DMS114 treated with DMSO at 0.1 percent for 48 hours (cell line): Measurements from ENCODE around the gene ABCE1.

Experiments used
- DNase-seq: peaks from one replicate; lab custom pipeline; 2025; ENCODE audit not compliant: unreplicated experiment; lab: John Stamatoyannopoulos, UW

ABCE1 gene

GRCh38 chr4:145097821-145098674 lies at the start of gene ABCE1, which contains the start of gene ANAPC10:
ABCE1 (plus strand) TSS chr4:145098311; CDS start chr4:145104413, 6,102 bp downstream.
ANAPC10 (minus strand) TSS chr4:145098196; CDS start chr4:145096099, 2,097 bp downstream.
- DNase-seq: peak; percentile 85

DNA sequence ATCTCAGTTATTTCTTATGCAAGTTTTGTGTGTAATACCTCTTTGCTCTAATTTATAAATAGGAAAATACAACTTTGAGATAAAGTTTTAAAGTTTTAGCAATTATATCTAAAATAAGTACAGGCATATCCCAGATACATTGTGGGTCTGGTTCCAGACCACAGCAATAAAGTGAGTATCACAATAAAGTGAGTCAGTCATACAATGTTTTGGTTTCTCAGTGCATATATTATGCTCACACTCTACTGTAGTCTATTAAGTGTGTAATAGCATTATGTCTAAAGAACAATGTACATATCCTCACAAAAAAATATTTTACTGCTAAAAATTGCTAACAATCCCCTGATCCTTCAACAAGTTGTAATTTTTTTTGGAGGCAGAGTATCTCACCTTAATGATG lies 49.3 kb upstream of the ABCE1 start:
- DNase-seq: no peak

DNA sequence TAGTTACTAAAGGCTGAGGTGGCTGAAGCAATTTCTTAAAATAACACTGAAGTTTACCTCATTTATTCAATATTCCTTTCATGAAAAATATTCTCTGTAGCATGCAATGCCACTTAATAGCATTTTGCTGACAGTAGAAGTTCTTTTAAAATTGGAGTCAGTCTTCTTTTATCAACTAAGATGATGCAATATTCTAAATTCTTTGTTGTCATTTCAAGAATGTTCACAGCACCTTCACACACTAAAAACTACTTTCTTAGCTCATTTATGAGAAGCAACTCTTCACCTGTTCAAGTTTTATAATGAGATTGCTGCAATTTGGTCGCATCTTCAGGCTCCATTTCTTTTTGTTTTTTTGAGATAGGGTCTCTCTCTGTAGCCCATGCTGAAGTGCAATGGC lies 48.9 kb upstream of the ABCE1 start:
- DNase-seq: no peak

DNA sequence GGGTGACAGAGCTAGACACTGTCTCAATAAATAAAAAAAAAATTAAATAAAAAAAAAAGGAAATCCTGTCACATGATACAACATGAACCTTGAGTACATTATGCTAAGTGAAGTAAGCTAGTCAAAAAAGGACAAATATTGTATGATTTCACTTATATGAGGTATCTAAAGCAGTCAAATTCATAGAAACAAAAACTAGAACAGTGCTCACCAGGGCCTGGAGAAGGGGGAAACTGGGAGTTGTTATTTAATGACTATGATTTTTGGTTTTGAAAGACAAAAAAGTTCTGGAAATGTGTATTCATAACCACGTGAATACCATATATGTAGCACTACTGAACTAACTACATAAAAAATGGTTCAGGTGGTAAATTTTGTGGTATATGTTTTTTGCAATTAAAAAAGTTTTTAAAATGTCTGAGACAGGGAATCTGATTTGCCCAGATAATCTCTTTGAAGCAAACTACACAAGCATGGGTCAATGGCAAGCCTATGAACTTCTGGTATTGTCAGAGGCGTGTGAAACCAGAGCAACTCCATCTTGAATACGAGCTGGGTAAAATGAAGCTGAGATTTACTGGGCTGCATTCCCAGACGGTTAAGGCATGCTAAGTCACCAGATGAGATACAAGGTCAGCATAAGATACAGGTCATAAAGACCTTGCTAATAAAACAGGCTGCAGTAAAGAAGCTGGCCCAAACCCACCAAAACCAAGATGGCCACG lies 42.4 kb upstream of the ABCE1 start:
- DNase-seq: no peak

DNA sequence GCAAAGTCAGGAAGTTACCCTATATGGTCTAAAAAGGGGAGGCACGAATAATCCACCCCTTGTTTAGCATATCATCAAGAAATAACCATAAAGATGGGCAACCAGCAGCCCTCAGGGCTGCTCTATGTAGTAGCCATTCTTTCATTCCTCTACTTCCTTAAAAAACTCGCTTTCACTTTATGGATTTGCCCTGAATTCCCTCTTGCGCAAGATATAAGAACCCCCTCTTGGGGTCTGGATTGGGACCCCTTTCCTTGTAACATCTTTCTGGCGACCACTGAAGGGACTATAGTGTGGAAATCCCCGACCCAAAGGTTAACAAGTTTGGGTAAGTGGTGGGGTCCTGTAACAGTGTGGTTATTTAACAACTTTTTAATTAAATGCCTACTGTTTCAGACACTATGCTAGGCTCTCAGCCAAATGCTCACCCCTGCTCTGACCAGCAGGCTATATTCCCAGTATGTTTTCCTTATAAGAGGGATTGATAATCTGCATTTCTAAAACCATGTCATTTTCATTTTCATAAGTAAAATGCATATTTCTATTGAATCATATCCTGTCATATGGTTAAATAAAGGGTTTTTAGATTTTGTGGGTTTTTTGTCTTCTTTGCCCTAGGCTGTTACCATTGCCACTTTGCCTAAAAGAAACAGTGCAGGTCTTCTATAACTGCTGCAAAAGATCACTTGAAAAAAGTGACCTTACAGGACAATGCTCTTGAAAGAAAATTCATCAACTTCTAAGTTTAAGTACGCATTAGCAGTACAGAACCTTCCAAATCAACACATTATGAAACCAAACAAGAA lies 41.6 kb upstream of the ABCE1 start:
- no peak for DNase-seq

DNA sequence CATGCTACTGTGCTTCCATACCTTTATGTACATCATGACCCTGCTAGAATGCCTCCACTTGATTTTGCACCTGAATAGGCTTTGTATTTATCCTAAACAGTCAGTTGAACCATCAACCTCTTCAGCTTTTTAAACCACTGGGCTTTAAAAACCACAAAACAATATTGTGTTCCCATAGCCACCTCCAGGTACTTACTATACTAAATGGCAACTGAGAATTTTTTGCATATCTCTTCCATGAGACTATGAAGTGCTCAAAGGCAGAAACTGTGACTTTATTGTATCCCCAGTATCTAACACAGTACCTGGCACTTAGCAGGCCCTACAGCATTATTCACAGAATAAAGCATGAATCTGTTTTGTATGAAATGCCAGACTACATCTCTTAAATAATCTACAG lies 39.9 kb upstream of the ABCE1 start:
- no peak for DNase-seq

DNA sequence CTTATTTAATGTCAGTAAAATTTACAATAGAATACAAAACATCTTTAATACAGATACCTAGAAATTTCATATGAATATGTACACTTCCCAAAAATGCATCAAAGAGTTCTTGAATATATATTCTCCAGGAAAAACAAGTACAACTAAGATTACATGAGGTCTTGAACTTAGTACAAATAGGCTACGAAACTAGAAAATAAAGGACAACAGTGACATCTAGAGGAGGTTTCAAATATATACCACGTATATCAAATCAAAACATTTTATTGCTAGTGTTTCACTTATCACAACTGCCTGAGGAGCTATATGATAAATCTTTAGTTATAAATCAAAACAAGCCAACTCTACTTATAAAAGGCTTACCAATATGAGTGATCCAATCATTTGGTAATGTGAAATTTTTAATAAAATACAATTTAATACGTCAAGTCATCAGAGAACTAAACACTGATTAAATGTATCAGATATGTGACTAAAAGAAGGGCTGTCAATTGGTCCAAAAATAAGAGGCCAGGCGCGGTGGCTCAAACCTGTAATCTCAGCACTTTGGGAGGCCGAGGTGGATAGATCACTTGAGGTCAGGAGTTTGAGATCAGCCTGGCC lies 36.7 kb upstream of the ABCE1 start:
- peak; percentile 58 for DNase-seq

- DNase-seq: no peak
These were observed 32.0 kb upstream of the ABCE1 start for GRCh38 chr4:145066063-145066501.

- no peak for DNase-seq
These were observed 28.8 kb upstream of the ABCE1 start for GRCh38 chr4:145069361-145069760.

- no peak for DNase-seq
These were observed 26.6 kb upstream of the ABCE1 start for GRCh38 chr4:145071560-145071959.

DNA sequence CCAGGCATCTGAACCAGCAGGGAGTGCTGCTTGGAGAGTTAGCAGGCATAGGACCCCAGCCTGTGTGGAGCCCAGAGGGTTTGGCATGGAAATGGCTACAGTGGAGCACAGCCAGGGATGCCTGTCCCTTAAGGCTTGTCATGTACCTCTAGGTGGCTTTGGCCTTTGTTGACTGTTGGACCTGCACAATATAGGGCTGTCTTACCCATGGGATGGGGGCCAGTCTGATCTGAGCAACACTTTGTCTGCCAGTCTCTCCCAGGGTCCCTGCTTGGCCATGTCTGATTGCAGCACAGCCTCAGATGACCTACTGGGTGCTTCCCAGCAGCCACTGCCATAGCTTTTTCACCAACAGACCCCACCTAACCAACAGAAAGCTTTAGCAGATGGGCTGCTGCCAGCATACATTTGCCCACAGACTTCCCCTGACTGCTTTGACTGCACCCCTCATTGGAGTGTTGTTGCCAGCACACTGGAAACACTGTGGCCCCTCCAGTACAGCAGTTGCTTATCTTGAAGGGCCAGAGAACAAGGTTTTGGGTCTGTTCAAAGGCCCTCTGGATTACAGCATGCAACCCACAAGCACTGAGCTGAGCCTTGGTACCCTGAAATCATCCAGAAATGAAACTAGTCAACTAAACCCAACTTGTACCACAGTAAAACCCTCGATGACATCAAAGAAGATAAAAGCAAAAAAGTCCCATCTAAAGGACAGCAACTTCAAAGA lies 22.2 kb upstream of the ABCE1 start:
- DNase-seq: no peak

DNA sequence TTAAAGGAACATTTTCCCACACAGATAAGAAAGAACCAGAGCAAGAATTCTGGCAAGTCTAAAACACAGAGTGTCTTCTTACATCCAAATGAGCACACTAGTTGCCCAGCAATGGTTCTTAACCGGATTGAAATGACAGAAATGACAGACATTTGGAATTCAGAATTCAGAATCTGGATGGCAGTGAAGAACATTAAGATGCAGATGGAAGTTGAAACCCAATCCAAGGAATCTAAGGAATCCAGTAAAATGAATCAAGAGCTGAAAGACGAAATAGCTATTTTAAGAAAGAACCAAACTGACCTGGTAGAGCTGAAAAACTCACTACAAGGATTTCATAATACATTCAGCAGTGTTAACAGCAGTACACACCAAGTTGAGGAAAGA lies 21.6 kb upstream of the ABCE1 start:
- DNase-seq: no peak

GRCh38 chr4:145081756-145082155 lies 16.4 kb upstream of the ABCE1 start:
- no peak for DNase-seq

DNA sequence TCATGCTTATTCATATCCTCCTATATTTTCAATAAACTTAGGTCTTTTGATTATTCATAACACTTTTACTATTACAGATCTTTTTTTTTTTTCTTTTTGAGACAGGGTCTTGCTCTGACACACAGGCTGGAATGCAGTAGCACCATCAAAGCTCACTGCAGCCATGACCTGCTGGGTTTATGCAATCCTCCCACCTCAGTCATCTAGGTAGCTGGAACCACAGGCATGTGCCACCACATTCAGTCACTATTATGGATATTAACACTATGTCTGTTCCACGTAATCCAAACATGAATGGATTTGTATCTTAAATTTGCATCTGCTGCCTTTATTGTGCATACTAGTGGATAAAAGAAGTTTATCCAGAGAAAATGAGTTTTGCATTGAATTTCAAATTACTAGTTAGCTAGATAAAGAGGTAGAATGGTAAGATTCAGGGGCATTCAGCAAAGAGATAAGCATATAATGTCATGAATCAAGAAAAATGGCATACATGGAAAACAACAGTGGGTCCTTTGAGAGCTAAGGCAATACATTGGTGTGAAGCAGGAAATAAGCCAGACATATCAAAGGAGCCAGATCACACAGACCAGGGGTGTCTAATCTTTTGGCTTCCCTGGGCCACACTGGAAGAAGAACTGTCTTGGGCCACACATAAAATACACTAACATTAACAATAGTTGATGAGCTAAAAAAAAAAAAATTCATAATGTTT lies 14.1 kb upstream of the ABCE1 start:
- no peak for DNase-seq

DNA sequence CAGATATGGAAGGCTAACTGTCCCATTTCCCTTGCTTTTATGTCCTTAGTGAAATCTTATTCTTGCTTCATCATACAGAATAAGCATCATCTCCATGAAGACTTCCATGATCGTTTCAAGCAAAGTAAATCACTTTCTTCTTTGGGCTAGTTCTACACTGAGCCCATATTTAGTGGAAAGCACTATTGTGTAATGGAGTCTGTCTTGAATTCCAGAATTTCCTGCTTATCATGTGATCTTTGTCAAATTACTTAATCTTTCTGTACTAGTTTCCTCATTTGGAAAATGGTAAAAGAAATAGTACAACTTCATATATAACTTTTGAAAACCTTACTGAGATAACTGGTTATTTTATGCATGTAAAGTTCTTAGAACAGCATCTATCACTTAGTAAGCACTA lies 7.7 kb upstream of the ABCE1 start:
- no peak for DNase-seq

- no peak for DNase-seq
These were observed 4.5 kb upstream of the ABCE1 start for GRCh38 chr4:145093638-145094037.

DNA sequence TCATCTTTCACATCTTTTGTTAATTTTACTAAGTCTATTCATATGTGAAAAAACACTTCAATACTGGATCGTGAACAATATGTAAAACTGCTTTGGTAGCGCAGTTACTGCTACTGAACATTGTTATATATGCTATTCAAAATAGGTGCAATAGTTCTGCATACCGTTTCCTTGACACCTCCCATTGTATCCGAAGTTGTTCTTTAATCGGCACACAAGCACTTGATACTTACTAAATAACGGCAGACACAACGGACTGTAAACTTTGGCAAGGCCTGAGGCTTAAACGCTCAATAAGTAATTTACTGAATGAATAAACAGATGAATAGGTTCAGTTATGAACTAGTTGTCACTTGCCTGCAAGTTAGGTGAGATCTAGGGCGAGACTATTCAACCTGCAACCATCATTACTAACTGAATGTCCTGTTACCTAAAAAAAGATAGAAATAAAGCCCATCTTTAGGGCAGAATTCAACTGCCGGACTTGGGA lies 735 bp upstream of the ABCE1 start:
- no peak for DNase-seq

GRCh38 chr4:145098675-145099037 lies 545 bp downstream of the ABCE1 start:
- DNase-seq: no peak

GRCh38 chr4:145099653-145100052 lies 1.5 kb downstream of the ABCE1 start:
- no peak for DNase-seq

GRCh38 chr4:145101091-145101490 lies 3.0 kb downstream of the ABCE1 start:
- DNase-seq: no peak
